ENCODE results near the gene HEATR1.

Gene HEATR1

GRCh38 chr1:236543065-236543669 lies 61.1 kb downstream of the HEATR1 start:
- in situ Hi-C loops (cut with MboI; ENCODE audit: low sequenced_read_pairs): no loop called here

GRCh38 chr1:236541710-236542109 lies 62.6 kb downstream of the HEATR1 start:
- in situ Hi-C loops (cut with MboI; ENCODE audit: low sequenced_read_pairs): no loop called here

GRCh38 chr1:236540813-236541465 lies 63.4 kb downstream of the HEATR1 start:
- in situ Hi-C loops (cut with MboI; ENCODE audit: low sequenced_read_pairs): no loop called here

GRCh38 chr1:236536540-236536939 lies 67.8 kb downstream of the HEATR1 start:
- in situ Hi-C loops (cut with MboI; ENCODE audit: low sequenced_read_pairs): no loop called here

- in situ Hi-C loops (cut with MboI; ENCODE audit: low sequenced_read_pairs): no loop called here
Observed at GRCh38 chr1:236535662-236536161, 68.6 kb downstream of the HEATR1 start.

- in situ Hi-C loops (cut with MboI; ENCODE audit: low sequenced_read_pairs): no loop called here
Observed at GRCh38 chr1:236535190-236535589, 69.1 kb downstream of the HEATR1 start.

- in situ Hi-C loops (cut with MboI; ENCODE audit: low sequenced_read_pairs): no loop called here
Observed at GRCh38 chr1:236534151-236534651, 70.1 kb downstream of the HEATR1 start.

- in situ Hi-C loops (cut with MboI; ENCODE audit: low sequenced_read_pairs): no loop called here
Observed at GRCh38 chr1:236532850-236533249, 71.5 kb downstream of the HEATR1 start.

- in situ Hi-C loops (cut with MboI; ENCODE audit: low sequenced_read_pairs): no loop called here
Observed at GRCh38 chr1:236530959-236531358, 73.4 kb downstream of the HEATR1 start.

GRCh38 chr1:236530286-236530685 lies 74.0 kb downstream of the HEATR1 start:
- in situ Hi-C loops (cut with MboI; ENCODE audit: low sequenced_read_pairs): no loop called here

GRCh38 chr1:236526079-236526478 lies 78.2 kb downstream of the HEATR1 start:
- in situ Hi-C loops (cut with MboI; ENCODE audit: low sequenced_read_pairs): no loop called here

- in situ Hi-C loops (cut with MboI; ENCODE audit: low sequenced_read_pairs): no loop called here
Observed at GRCh38 chr1:236524895-236525184, 79.5 kb downstream of the HEATR1 start.

GRCh38 chr1:236524142-236524894 lies 80.0 kb downstream of the HEATR1 start:
- in situ Hi-C loops (cut with MboI; ENCODE audit: low sequenced_read_pairs): no loop called here

- in situ Hi-C loops (cut with MboI; ENCODE audit: low sequenced_read_pairs): no loop called here
Observed at GRCh38 chr1:236523704-236524141, 80.6 kb downstream of the HEATR1 start, which contains the start of gene LGALS8. TSS of gene LGALS8 (plus strand) at chr1:236523982. CDS start at chr1:236526071, 2,089 bp downstream.

GRCh38 chr1:236522937-236523703 lies 81.2 kb downstream of the HEATR1 start:
- in situ Hi-C loops (cut with MboI; ENCODE audit: low sequenced_read_pairs): no loop called here

GRCh38 chr1:236520445-236521005 lies 83.8 kb downstream of the HEATR1 start:
- in situ Hi-C loops (cut with MboI; ENCODE audit: low sequenced_read_pairs): no loop called here

GRCh38 chr1:236518322-236518721 lies 86.0 kb downstream of the HEATR1 start:
- in situ Hi-C loops (cut with MboI; ENCODE audit: low sequenced_read_pairs): no loop called here

- in situ Hi-C loops (cut with MboI; ENCODE audit: low sequenced_read_pairs): no loop called here
Observed at GRCh38 chr1:236516929-236517704, 87.2 kb downstream of the HEATR1 start.

GRCh38 chr1:236515443-236515958 lies 88.8 kb downstream of the HEATR1 start:
- in situ Hi-C loops (cut with MboI; ENCODE audit: low sequenced_read_pairs): no loop called here

Data from HL-60/S4 (cell line).